ENCODE results near the gene QSOX2.

GRCh38 chr9:136230365-136230764, 15.2 kb downstream of the QSOX2 start:
- TF ChIP-seq POLR2AphosphoS5 (IDR thresholded peaks at IDR 0.05) (no peak), CTCF (IDR thresholded peaks at IDR 0.05) (no peak), EP300 (IDR thresholded peaks at IDR 0.05) (no peak)
